Esophagus squamous epithelium (tissue), 5 donors: ENCODE results near the gene KSR1. TPM values are rescaled to one million over a fixed set of nuclear protein-coding genes. Genes with fewer than 3 reads are reported as not detected.
A peak's percentile ranks its signal among the peaks of the same experiment; 100 is the strongest.

Experiments
- DNase-seq: peaks from one replicate; lab custom pipeline; 2025; lab: John Stamatoyannopoulos, UW
- H3K27ac ChIP-seq, 4 donors: fragments of 200-600 bp; sonication (generic); one replicate each; pipeline ENCODE4 v1.5.1; 2016 to 2019; ENCODE audit warnings: mild to moderate bottlenecking in 1 of 4
- H3K27me3 ChIP-seq, 4 donors: fragments of 200-600 bp; sonication (generic); 1 replicate in 3 of 4; 2 replicates in 1 of 4; pipeline versions ENCODE4 v1.5.1 to v1.6.0; 2017 to 2021; ENCODE audit warnings: antibody characterized with exemption in 1 of 4
- H3K36me3 ChIP-seq, 3 donors: fragments of 200-600 bp; sonication (generic); one replicate each; pipeline ENCODE4 v1.5.1; 2016 to 2019
- H3K4me1 ChIP-seq, 3 donors: fragments of 200-600 bp; sonication (generic); one replicate each; pipeline ENCODE4 v1.5.1; 2017 to 2019
- H3K4me3 ChIP-seq, 4 donors: fragments of 200-600 bp; sonication (generic); 1 replicate in 3 of 4; 2 replicates in 1 of 4; pipeline ENCODE4 v1.5.1; 2016 to 2019; ENCODE audit warnings: mild to moderate bottlenecking in 2 of 4, moderate library complexity in 1 of 4
- H3K9me3 ChIP-seq, 3 donors: fragments of 200-600 bp; sonication (generic); one replicate each; pipeline ENCODE4 v1.5.1; 2016 to 2019
- POLR2A ChIP-seq, 4 donors: fragments of 450-650 bp; IDR thresholded peaks; one replicate each; pipeline ENCODE4 v1.6.1; 2017; ENCODE audit warnings: antibody characterized with exemption in 4 of 4, mild to moderate bottlenecking in 4 of 4, moderate library complexity in 3 of 4
- WGBS, 2 donors: methylation state at CpG; one replicate each; pipeline ENCODE4 v1.1.5; 2018; 5-methylcytosine and 5-hydroxymethylcytosine counted together
- intact Hi-C: fragments of 100-400 bp; cut with DNase I; formaldehyde crosslinking; loops from one replicate; pipeline ENCODE4 v1.15.0; 2022
- total RNA-seq, 4 donors: library from RNA; depleted of rRNA; stranded (reverse); fragments of >200 nt; gene quantifications; one replicate each; pipeline ENCODE4 v1.1.0, GENCODE V29; 2016
- TF ChIP-seq, protein P1 (sequence below), 6 experiments: fragments of 450-650 bp in 4 of 6; fragments of 200-600 bp in 2 of 6; sonication (generic) in 2 of 6; IDR thresholded peaks; one replicate each; pipeline ENCODE4 v1.5.1; 2016 to 2019; ENCODE audit warnings: antibody characterized with exemption in 6 of 6, mild to moderate bottlenecking in 4 of 6, moderate library complexity in 4 of 6
- donor health status: DM: yes; HTN: yes; CAD: no.

Gene KSR1
- total RNA-seq, 4 donors from 2014 or later, result 22.3 to 32.4 (median 31.0) TPM

DNA sequence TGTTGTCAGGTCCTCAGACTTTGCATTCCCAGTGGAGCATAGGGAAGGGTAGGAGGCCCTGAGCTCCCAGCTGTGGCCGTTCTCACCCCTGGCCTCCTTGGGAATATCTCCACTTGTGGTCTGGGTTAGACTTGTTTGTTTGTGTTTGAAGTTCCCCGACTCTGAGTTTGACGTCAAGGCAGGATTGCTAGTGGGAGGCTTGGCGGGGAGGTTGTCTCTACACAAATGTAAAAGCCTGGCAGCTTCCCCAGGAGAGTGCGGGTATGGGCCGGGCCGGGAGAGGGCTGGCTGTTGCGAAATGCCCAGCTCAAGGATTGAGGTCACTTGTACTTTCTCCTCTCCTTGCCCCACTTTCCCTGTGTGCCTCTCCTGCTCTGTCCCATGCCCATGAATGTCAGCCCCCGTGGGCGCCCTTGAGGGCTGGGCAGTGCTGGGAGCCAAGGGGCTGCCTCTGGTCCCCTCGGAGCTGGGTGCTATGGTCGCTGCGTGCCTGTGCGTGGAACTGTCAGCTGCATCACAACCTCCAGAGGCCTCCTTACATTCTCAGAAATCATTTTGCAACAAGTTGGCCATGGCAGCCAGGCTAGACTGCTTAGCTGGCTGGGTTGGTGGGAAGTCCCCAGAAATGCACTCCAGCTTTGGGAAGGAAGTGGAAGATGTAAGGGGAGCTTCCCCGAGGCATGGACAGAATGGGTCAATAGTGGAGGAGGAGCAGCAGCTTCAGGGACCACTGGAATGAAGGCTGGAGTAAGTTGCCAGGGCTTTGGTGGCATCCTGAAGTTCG is 84.3 kb downstream of the KSR1 start:
- peaks cover 8 to 71% (median 54%) of the 10 kb centered on the region in 3 donors for H3K4me1 ChIP-seq
- H3K27me3 ChIP-seq, result no peaks in the 10 kb centered on the region
- no peaks in the 10 kb centered on the region for H3K9me3 ChIP-seq
- H3K27ac ChIP-seq, result peak overlapping the region; percentile 37 to 82 (median 67)
- TF ChIP-seq POLR2A (IDR thresholded peaks at IDR 0.05), result no peak
- TF ChIP-seq, protein P1, sequence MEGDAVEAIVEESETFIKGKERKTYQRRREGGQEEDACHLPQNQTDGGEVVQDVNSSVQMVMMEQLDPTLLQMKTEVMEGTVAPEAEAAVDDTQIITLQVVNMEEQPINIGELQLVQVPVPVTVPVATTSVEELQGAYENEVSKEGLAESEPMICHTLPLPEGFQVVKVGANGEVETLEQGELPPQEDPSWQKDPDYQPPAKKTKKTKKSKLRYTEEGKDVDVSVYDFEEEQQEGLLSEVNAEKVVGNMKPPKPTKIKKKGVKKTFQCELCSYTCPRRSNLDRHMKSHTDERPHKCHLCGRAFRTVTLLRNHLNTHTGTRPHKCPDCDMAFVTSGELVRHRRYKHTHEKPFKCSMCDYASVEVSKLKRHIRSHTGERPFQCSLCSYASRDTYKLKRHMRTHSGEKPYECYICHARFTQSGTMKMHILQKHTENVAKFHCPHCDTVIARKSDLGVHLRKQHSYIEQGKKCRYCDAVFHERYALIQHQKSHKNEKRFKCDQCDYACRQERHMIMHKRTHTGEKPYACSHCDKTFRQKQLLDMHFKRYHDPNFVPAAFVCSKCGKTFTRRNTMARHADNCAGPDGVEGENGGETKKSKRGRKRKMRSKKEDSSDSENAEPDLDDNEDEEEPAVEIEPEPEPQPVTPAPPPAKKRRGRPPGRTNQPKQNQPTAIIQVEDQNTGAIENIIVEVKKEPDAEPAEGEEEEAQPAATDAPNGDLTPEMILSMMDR (IDR thresholded peaks at IDR 0.05), result no peak
- intact Hi-C loops, result no loop called here
- no peak for DNase-seq
- H3K36me3 ChIP-seq, result peaks cover 0 to 6% (median 0%) of the 10 kb centered on the region in 3 donors
- peak overlapping the region in 1 of 4 donors; percentile 37 for H3K4me3 ChIP-seq
- 17 to 54% methylated on average over 10 to 11 of the region's 16 CpGs for WGBS, 2 donors

DNA sequence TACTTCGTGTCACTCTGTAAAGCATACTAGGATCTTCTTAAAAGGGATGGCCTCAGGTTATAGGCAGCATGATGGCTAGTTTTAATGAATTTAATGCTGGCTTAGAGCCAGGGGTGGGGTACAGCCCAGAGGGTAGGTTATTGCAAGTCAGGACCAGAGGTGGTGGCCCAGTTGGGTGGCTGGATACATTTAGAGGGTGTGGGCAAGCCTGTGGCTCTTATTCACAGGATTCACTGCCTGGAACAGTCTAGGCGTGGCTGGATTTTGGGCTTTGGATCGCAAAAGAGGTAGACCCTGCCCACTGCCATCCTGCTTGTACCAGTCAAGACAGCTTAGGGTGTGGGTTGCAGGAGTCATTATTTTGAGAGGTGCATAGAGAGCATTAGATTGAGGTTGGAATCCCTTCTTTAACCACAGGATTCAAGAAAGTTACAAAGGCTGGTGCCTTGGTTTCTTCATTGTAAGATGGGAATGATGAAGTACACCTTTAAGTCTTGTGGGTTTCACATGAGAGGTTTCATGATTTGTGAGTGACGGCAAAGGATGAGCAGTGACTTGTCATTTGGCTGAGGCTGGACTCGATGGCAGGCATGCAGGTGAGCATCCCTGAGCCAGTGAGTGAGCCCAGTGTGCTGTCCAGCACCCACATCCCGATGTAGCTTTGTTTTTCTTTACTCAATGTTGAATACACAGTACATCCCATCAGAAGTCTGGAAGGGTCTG is 85.2 kb downstream of the KSR1 start:
- Histone ChIP-seq H3K27me3 (no peaks in the 10 kb centered on the region), H3K27ac (peak overlapping the region; percentile 37 to 82 (median 67)), H3K9me3 (no peaks in the 10 kb centered on the region), H3K4me1 (peaks cover 8 to 72% (median 48%) of the 10 kb centered on the region in 3 donors), H3K36me3 (peaks cover 0 to 2% (median 0%) of the 10 kb centered on the region in 3 donors), H3K4me3 (no peak overlapping the region)
- WGBS, 2 donors, result 45 to 71% methylated on average over 6 of the region's 6 CpGs
- no peak for TF ChIP-seq POLR2A (IDR thresholded peaks at IDR 0.05)
- TF ChIP-seq, protein P1 (IDR thresholded peaks at IDR 0.05), result no peak
- intact Hi-C loops, result no loop called here
- no peak for DNase-seq

DNA sequence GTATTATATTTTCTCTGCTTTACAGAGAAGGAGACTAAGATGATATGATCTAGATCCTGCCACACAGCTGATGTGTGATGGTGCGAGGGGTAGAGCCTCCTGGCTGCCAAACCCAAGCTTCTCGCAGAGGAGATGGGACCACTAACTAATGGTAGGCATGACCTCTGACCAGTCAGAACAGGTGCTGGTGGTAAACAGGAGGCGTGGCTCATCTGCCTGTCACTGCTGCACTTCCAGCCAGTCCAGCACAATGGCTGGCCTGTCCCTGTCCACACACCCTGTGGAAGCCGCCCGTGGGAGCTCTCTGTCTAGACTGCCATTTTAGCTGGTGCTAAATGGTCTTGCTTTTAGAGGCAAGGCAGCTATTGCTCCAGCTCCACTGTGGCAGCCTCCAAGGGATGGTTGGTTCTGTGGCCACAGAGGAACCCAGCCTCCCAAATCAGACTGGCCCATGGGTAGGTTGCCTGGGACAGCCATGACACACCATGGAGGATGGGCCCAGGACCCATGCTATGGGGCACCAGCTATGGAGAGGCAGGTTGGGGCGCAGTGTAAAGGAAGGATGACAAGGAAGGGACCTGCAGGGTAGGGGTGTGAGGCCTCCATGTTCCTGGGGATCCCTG is 86.7 kb downstream of the KSR1 start:
- H3K4me1 ChIP-seq, result peaks cover 8 to 72% (median 48%) of the 10 kb centered on the region in 3 donors
- no peak overlapping the region for H3K27ac ChIP-seq
- H3K27me3 ChIP-seq, result no peaks in the 10 kb centered on the region
- no peaks in the 10 kb centered on the region for H3K9me3 ChIP-seq
- DNase-seq, result no peak
- H3K36me3 ChIP-seq, result no peaks in the 10 kb centered on the region
- intact Hi-C loops, result no loop called here
- WGBS, 2 donors, result 93 to 100% methylated on average over 1 to 5 of the region's 6 CpGs
- no peak for TF ChIP-seq POLR2A (IDR thresholded peaks at IDR 0.05)
- TF ChIP-seq, protein P1 (IDR thresholded peaks at IDR 0.05), result no peak
- no peak overlapping the region for H3K4me3 ChIP-seq

DNA sequence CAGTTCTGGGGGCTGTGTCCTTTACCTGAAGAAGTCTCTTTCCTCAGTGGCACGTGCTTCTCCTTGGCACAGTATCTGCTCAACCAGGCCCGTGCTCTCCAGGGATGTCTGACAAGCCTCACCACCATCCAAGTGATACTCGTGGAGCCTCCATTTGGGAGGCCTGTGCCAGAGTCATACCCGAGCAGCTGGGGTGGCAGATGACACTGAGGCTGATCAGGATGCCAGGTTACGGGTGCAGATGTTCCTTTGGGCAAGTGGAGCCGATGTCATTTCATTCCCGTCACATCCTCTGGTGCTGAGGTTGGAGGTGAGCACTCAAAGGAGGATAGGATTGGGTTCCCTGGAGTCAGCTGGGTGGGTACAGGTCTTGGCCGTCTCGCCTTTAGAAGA is 87.2 kb downstream of the KSR1 start:
- intact Hi-C loops, result no loop called here
- no peak overlapping the region for H3K4me3 ChIP-seq
- no peak for DNase-seq
- no peaks in the 10 kb centered on the region for H3K36me3 ChIP-seq
- H3K27me3 ChIP-seq, result no peaks in the 10 kb centered on the region
- H3K4me1 ChIP-seq, result peaks cover 8 to 72% (median 48%) of the 10 kb centered on the region in 3 donors
- no peaks in the 10 kb centered on the region for H3K9me3 ChIP-seq
- no peak overlapping the region for H3K27ac ChIP-seq
- WGBS, 2 donors, result 82 to 83% methylated on average over 7 to 8 of the region's 9 CpGs
- TF ChIP-seq, protein P1 (IDR thresholded peaks at IDR 0.05), result no peak
- TF ChIP-seq POLR2A (IDR thresholded peaks at IDR 0.05), result no peak
